ENCODE data around the gene CBY2. TPM values are rescaled to one million over a fixed set of nuclear protein-coding genes. Genes with fewer than 3 reads are reported as not detected.
"Not testable (repeated sequence)": the region's sequence is repeated elsewhere in the genome, so short reads cannot be mapped to it uniquely, and the experiment has no call there.

Gene CBY2, protein sequence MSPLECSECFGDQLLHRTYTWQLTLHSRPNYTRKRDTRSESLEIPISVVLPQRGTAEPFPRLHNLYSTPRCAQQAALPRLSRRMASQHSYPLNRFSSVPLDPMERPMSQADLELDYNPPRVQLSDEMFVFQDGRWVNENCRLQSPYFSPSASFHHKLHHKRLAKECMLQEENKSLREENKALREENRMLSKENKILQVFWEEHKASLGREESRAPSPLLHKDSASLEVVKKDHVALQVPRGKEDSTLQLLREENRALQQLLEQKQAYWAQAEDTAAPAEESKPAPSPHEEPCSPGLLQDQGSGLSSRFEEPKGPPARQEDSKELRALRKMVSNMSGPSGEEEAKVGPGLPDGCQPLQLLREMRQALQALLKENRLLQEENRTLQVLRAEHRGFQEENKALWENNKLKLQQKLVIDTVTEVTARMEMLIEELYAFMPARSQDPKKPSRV
- total RNA-seq, result under 1 TPM in 1 of 4 donors, not detected in 3; 0.27 TPM

GRCh38 chr13:45702088-45702487 lies at the start of gene CBY2:
TSS of gene CBY2 (plus strand) at chr13:45702320. CDS start at chr13:45702391, 71 bp downstream.
- Histone ChIP-seq H3K4me3 (replicated peaks in 1 of 3) (no peak within 1 kb of the TSS), H3K27me3 (no peaks in the 10 kb centered on the region), H3K27ac (no peak within 1 kb of the TSS), H3K9me3 (no peaks in the 10 kb centered on the region), H3K4me1 (no peaks in the 10 kb centered on the region), H3K36me3 (no peaks in the 10 kb centered on the region)
- intact Hi-C loops (cut with DNase I), result no loop called here
- WGBS, 2 donors, result 85 to 88% methylated on average over 1 of the region's 1 CpG
- TF ChIP-seq, protein P1, sequence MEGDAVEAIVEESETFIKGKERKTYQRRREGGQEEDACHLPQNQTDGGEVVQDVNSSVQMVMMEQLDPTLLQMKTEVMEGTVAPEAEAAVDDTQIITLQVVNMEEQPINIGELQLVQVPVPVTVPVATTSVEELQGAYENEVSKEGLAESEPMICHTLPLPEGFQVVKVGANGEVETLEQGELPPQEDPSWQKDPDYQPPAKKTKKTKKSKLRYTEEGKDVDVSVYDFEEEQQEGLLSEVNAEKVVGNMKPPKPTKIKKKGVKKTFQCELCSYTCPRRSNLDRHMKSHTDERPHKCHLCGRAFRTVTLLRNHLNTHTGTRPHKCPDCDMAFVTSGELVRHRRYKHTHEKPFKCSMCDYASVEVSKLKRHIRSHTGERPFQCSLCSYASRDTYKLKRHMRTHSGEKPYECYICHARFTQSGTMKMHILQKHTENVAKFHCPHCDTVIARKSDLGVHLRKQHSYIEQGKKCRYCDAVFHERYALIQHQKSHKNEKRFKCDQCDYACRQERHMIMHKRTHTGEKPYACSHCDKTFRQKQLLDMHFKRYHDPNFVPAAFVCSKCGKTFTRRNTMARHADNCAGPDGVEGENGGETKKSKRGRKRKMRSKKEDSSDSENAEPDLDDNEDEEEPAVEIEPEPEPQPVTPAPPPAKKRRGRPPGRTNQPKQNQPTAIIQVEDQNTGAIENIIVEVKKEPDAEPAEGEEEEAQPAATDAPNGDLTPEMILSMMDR (IDR thresholded peaks at IDR 0.05), result no peak
- TF ChIP-seq POLR2A (IDR thresholded peaks at IDR 0.05), result no peak
- no peak for DNase-seq

GRCh38 chr13:45654633-45655349 lies 47.3 kb upstream of the CBY2 start:
- DNase-seq, result no peak
- TF ChIP-seq, protein P1 (IDR thresholded peaks at IDR 0.05), result no peak
- no peak for TF ChIP-seq POLR2A (IDR thresholded peaks at IDR 0.05)
- no peak overlapping the region for H3K27ac ChIP-seq

DNA sequence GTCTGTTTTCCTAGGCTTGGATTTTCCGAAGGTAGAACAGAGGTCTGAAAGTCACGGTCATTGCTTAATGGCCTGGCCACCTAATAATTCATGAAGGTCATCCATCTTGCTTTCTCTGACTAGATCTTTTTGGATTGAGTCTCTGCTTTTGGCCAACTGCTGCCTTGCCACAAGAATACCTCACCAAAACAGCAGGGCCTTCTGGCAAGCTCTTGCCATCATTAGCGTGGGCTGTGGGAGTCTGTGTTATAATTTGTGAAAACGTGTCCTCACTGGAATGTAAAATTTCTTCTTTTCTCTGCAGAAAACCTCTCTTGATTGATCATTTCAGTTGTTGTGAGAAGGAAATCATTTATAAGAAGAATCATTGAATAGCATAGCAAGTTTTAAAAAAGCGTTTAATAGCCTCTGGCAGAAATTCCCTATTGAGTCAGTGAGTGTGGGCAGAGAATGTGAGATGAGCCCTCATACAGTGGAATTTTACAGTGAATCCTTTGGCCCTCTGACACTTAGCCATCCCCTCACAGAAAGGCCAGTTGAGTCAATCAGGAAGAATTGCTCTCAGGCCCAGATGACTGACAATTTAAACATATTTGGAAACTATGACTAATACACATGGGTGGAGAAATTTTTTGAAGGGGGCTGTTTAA lies 43.4 kb upstream of the CBY2 start:
- no peak for DNase-seq
- intact Hi-C loops (cut with DNase I), result no loop called here
- H3K9me3 ChIP-seq, result no peaks in the 10 kb centered on the region
- H3K4me1 ChIP-seq, result no peaks in the 10 kb centered on the region
- TF ChIP-seq, protein P1 (IDR thresholded peaks at IDR 0.05), result no peak
- TF ChIP-seq POLR2A (IDR thresholded peaks at IDR 0.05), result no peak
- no peak overlapping the region for H3K4me3 ChIP-seq (replicated peaks in 1 of 3)
- H3K36me3 ChIP-seq, result no peaks in the 10 kb centered on the region
- 75 to 79% methylated on average over 5 of the region's 5 CpGs for WGBS, 2 donors
- H3K27ac ChIP-seq, result no peak overlapping the region
- no peaks in the 10 kb centered on the region for H3K27me3 ChIP-seq

More at GRCh38 chr13:45654633-45655349, 47.3 kb upstream of the CBY2 start:
- Histone ChIP-seq H3K36me3 (no peaks in the 10 kb centered on the region), H3K27me3 (no peaks in the 10 kb centered on the region), H3K4me3 (replicated peaks in 1 of 3) (no peak overlapping the region), H3K4me1 (no peaks in the 10 kb centered on the region), H3K9me3 (no peaks in the 10 kb centered on the region)
- intact Hi-C loops (cut with DNase I), result no loop called here
- WGBS, 2 donors, result 77 to 91% methylated on average over 3 to 4 of the region's 5 CpGs

DNA sequence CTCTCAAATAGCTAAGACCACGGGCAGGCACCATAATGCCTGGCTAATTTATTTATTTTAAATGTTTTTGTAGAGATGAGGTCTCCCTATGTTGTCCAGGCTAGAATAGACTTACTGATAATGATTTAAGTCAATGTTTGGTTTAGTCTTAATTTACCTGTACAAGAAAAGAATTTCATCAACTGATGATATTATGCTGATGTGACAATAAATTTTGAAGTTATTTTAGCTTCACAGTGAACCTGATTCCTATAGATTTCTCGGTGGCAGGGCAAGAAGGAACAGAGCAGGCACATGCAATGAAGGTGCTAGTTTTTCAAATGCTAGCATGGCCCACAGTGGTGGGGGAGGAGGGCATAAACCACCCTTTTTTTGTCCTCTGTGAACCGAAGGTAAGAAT lies 42.6 kb upstream of the CBY2 start:
- DNase-seq, result no peak
- Histone ChIP-seq H3K27ac (no peak overlapping the region), H3K4me1 (no peaks in the 10 kb centered on the region), H3K4me3 (replicated peaks in 1 of 3) (no peak overlapping the region), H3K9me3 (no peaks in the 10 kb centered on the region), H3K27me3 (no peaks in the 10 kb centered on the region), H3K36me3 (no peaks in the 10 kb centered on the region)
- 78 to 82% methylated on average over 3 of the region's 3 CpGs for WGBS, 2 donors
- intact Hi-C loops (cut with DNase I), result no loop called here
- no peak for TF ChIP-seq POLR2A (IDR thresholded peaks at IDR 0.05)
- TF ChIP-seq, protein P1 (IDR thresholded peaks at IDR 0.05), result no peak

DNA sequence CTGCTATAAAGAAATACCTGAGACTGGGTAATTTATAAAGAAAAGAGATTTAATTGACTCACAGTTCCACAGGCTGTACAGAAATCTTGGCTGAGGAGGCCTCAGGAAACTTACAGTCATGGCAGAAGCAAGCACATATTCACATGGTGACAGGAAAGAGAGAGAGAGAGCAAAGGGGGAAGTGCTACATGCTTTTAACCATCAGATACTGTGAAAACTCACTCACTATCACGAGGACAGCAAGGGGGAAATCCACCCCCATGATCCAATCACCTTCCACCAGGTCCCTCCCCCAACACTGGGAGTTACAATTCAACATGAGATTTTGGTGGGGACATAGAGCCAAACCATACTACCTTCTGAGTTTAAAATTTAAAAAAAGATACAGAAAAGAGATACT lies 41.7 kb upstream of the CBY2 start:
- intact Hi-C loops (cut with DNase I); H3K27ac ChIP-seq; H3K36me3 ChIP-seq; H3K4me3 ChIP-seq (replicated peaks in 1 of 3); H3K4me1 ChIP-seq; DNase-seq; H3K9me3 ChIP-seq; H3K27me3 ChIP-seq: not testable (repeated sequence)
- 42 to 71% methylated on average over 1 of the region's 1 CpG for WGBS, 2 donors
